Naive thymus-derived CD4-positive, alpha-beta T cell (primary cell): ENCODE measurements around the gene FNBP1L. TPM values are rescaled to one million over a fixed set of nuclear protein-coding genes. Genes with fewer than 3 reads are reported as not detected.

Experiments
- ATAC-seq: fragments of 150-1000 bp; cut with Tn5 transposase; 2 replicates; pipeline ENCODE4 v1.10.0; 2021; ENCODE audit warnings: mild to moderate bottlenecking, moderate library complexity
- CTCF ChIA-PET: fragments of 350-600 bp; sonication (Branson Sonifier 250); formaldehyde crosslinking; loops from one replicate; lab custom pipeline; 2021; ENCODE audit warnings: antibody characterized with exemption; lab: Charles Lee
- POLR2A ChIA-PET: fragments of 350-600 bp; sonication (Branson Sonifier 250); formaldehyde crosslinking; loops from one replicate; lab custom pipeline; 2021; ENCODE audit warnings: antibody characterized with exemption, inconsistent platforms; lab: Charles Lee
- DNase-seq, 9 donors: peaks; one replicate each; pipeline versions ENCODE4 v3.0.0 to v3.0.0-alpha.2; 2020 to 2022; ENCODE audit warnings: mixed read lengths in 1 of 9
- H3K27ac ChIP-seq: one replicate; pipeline ENCODE4 v1.7.0; 2013; ENCODE audit warnings: mild to moderate bottlenecking, low read depth, low read length, moderate library complexity
- H3K27me3 ChIP-seq, 2 donors: one replicate each; pipeline ENCODE4 v1.7.0; 2013; ENCODE audit warnings: low read length in 2 of 2, mild to moderate bottlenecking in 2 of 2, moderate library complexity in 2 of 2; ENCODE audit not compliant: control insufficient read depth in 2 of 2, insufficient read depth in 2 of 2
- H3K36me3 ChIP-seq, 3 experiments: 1 replicate in 2 of 3; 2 replicates in 1 of 3; pipeline ENCODE4 v1.7.0; 2013; ENCODE audit warnings: low read length in 3 of 3, mild to moderate bottlenecking in 3 of 3, moderate library complexity in 1 of 3; ENCODE audit not compliant: insufficient read depth in 3 of 3, control insufficient read depth in 2 of 3
- H3K4me1 ChIP-seq, 2 donors: one replicate each; pipeline ENCODE4 v1.7.0; 2013; ENCODE audit warnings: low read length in 2 of 2, mild to moderate bottlenecking in 2 of 2, moderate library complexity in 1 of 2; ENCODE audit not compliant: control insufficient read depth in 2 of 2, insufficient read depth in 2 of 2
- H3K4me3 ChIP-seq: 2 replicates; pipeline ENCODE4 v1.7.0; 2013; ENCODE audit warnings: mild to moderate bottlenecking, low read length
- H3K9me3 ChIP-seq, 3 experiments: 1 replicate in 2 of 3; 2 replicates in 1 of 3; pipeline ENCODE4 v1.7.0; 2013; ENCODE audit warnings: low read length in 3 of 3; ENCODE audit not compliant: control insufficient read depth in 2 of 3
- H3K27ac Mint-ChIP-seq, 9 donors: one replicate each; pipeline ENCODE4 v1.8.0; 2020 to 2022; ENCODE audit warnings: mixed read lengths in 9 of 9, mild to moderate bottlenecking in 8 of 9, moderate library complexity in 5 of 9, inconsistent platforms in 2 of 9
- H3K27me3 Mint-ChIP-seq, 5 donors: one replicate each; pipeline ENCODE4 v1.8.0; 2021 to 2022; ENCODE audit warnings: mixed read lengths in 5 of 5, mild to moderate bottlenecking in 1 of 5
- H3K36me3 Mint-ChIP-seq, 5 donors: one replicate each; pipeline ENCODE4 v1.8.0; 2020 to 2022; ENCODE audit warnings: mixed read lengths in 5 of 5, mild to moderate bottlenecking in 3 of 5, inconsistent platforms in 1 of 5
- H3K4me1 Mint-ChIP-seq, 7 donors: one replicate each; pipeline ENCODE4 v1.8.0; 2020 to 2022; ENCODE audit warnings: mixed read lengths in 7 of 7, mild to moderate bottlenecking in 3 of 7, inconsistent platforms in 1 of 7
- H3K4me3 Mint-ChIP-seq, 10 donors: one replicate each; pipeline ENCODE4 v1.8.0; 2020 to 2022; ENCODE audit warnings: mild to moderate bottlenecking in 10 of 10, mixed read lengths in 10 of 10, moderate library complexity in 6 of 10, inconsistent platforms in 2 of 10
- H3K9me3 Mint-ChIP-seq, 11 donors: one replicate each; pipeline ENCODE4 v1.8.0; 2020 to 2022; ENCODE audit warnings: mixed read lengths in 11 of 11, mild to moderate bottlenecking in 4 of 11, inconsistent platforms in 1 of 11, moderate library complexity in 1 of 11
- intact Hi-C, 2 donors: fragments of 100-400 bp; cut with micrococcal nuclease; formaldehyde crosslinking; loops; one replicate each; pipeline ENCODE4 v1.15.1; 2023
- polyA plus RNA-seq, 2 donors: library from polyadenylated mRNA; unstranded; fragments of 300-500 nt; fragmentation: Illumina TruSeq; gene quantifications; one replicate each; pipeline ENCODE4 v1.2.3, GENCODE V29; 2021
- total RNA-seq, 6 experiments: library from RNA in 5 of 6; stranded (reverse) in 5 of 6; gene quantifications; 1 replicate in 5 of 6; 2 replicates in 1 of 6; pipeline ENCODE4 v1.2.3 and lab custom pipeline; 2021 to 2026

The FNBP1L gene
- total and polyA plus RNA-seq, 7 experiments from 2014 or later: 0.07 to 2.6 (median 1.1) TPM

GRCh38 chr1:93416183-93416582, 31.7 kb upstream of the FNBP1L start:
- H3K9me3 Mint-ChIP-seq: no peaks in the 10 kb centered on the region
- ATAC-seq (no peak), DNase-seq (no peak)
- no peak overlapping the region for H3K4me3 Mint-ChIP-seq
- CTCF ChIA-PET: no interaction called here
- H3K27me3 ChIP-seq: no peaks in the 10 kb centered on the region
- H3K9me3 ChIP-seq: no peaks in the 10 kb centered on the region
- no peak overlapping the region for H3K27ac ChIP-seq
- intact Hi-C loops: no loop called here
- no peaks in the 10 kb centered on the region for H3K36me3 Mint-ChIP-seq
- H3K36me3 ChIP-seq: no peaks in the 10 kb centered on the region
- peaks cover 0 to 23% (median 7%) of the 10 kb centered on the region in 5 donors for H3K27me3 Mint-ChIP-seq
- no peak overlapping the region for H3K4me3 ChIP-seq
- H3K4me1 ChIP-seq: no peaks in the 10 kb centered on the region
- H3K27ac Mint-ChIP-seq: no peak overlapping the region
- H3K4me1 Mint-ChIP-seq: peaks cover 0 to 5% (median 0%) of the 10 kb centered on the region in 7 donors
- POLR2A ChIA-PET: no interaction called here

GRCh38 chr1:93419344-93419743, 28.6 kb upstream of the FNBP1L start:
- H3K4me1 Mint-ChIP-seq: peaks cover 0 to 5% (median 0%) of the 10 kb centered on the region in 7 donors
- H3K27ac Mint-ChIP-seq: no peak overlapping the region
- H3K27ac ChIP-seq: no peak overlapping the region
- no peaks in the 10 kb centered on the region for H3K36me3 ChIP-seq
- no peaks in the 10 kb centered on the region for H3K36me3 Mint-ChIP-seq
- peaks cover 0 to 16% (median 7%) of the 10 kb centered on the region in 5 donors for H3K27me3 Mint-ChIP-seq
- H3K27me3 ChIP-seq: no peaks in the 10 kb centered on the region
- H3K9me3 Mint-ChIP-seq: no peaks in the 10 kb centered on the region
- no peak for ATAC-seq
- H3K4me1 ChIP-seq: no peaks in the 10 kb centered on the region
- POLR2A ChIA-PET: no interaction called here
- H3K4me3 ChIP-seq: no peak overlapping the region
- no peak overlapping the region for H3K4me3 Mint-ChIP-seq
- intact Hi-C loops: no loop called here
- no peak for DNase-seq
- CTCF ChIA-PET: interaction anchor here (0.7 to 1.1 kb wide), 2 partner anchors 109 to 114 kb away, joined by 3 to 4 read pairs; no protein-coding TSS in a partner anchor
- H3K9me3 ChIP-seq: no peaks in the 10 kb centered on the region

GRCh38 chr1:93420400-93420799, 27.5 kb upstream of the FNBP1L start:
- DNase-seq: no peak
- Mint-ChIP-seq H3K4me3 (no peak overlapping the region), H3K4me1 (no peaks in the 10 kb centered on the region), H3K27ac (no peak overlapping the region), H3K36me3 (no peaks in the 10 kb centered on the region), H3K27me3 (peaks cover 0 to 11% (median 10%) of the 10 kb centered on the region in 5 donors), H3K9me3 (no peaks in the 10 kb centered on the region)
- Histone ChIP-seq H3K4me1 (no peaks in the 10 kb centered on the region), H3K36me3 (no peaks in the 10 kb centered on the region), H3K4me3 (no peak overlapping the region), H3K9me3 (no peaks in the 10 kb centered on the region), H3K27ac (no peak overlapping the region), H3K27me3 (no peaks in the 10 kb centered on the region)
- POLR2A ChIA-PET: no interaction called here
- ATAC-seq: no peak
- intact Hi-C loops: no loop called here
- CTCF ChIA-PET: no interaction called here

- Mint-ChIP-seq H3K36me3 (no peaks in the 10 kb centered on the region), H3K27ac (no peak overlapping the region), H3K27me3 (peaks cover 0 to 23% (median 6%) of the 10 kb centered on the region in 5 donors), H3K4me1 (no peaks in the 10 kb centered on the region), H3K4me3 (no peak overlapping the region), H3K9me3 (no peaks in the 10 kb centered on the region)
- Histone ChIP-seq H3K4me3 (no peak overlapping the region), H3K36me3 (no peaks in the 10 kb centered on the region), H3K27ac (no peak overlapping the region), H3K9me3 (no peaks in the 10 kb centered on the region), H3K27me3 (no peaks in the 10 kb centered on the region), H3K4me1 (no peaks in the 10 kb centered on the region)
- intact Hi-C loops: loop anchor here in 1 of 2 donors (5.0 kb wide), 1 partner anchor 69 kb away; no protein-coding TSS in a partner anchor
- no peak for DNase-seq
- ATAC-seq: no peak
- ChIA-PET POLR2A (interaction anchor here (0.5 kb wide), 1 partner anchor 122 kb away, joined by 3 read pairs; no protein-coding TSS in a partner anchor), CTCF (no interaction called here)
Measured at GRCh38 chr1:93426181-93426580, 21.7 kb upstream of the FNBP1L start.

- DNase-seq (no peak), ATAC-seq (no peak)
- no peaks in the 10 kb centered on the region for H3K4me1 ChIP-seq
- H3K27ac Mint-ChIP-seq: no peak overlapping the region
- peaks cover 0 to 27% (median 6%) of the 10 kb centered on the region in 5 donors for H3K27me3 Mint-ChIP-seq
- ChIA-PET CTCF (no interaction called here), POLR2A (no interaction called here)
- no peaks in the 10 kb centered on the region for H3K9me3 ChIP-seq
- no peak overlapping the region for H3K27ac ChIP-seq
- no peaks in the 10 kb centered on the region for H3K36me3 ChIP-seq
- H3K4me1 Mint-ChIP-seq: no peaks in the 10 kb centered on the region
- H3K36me3 Mint-ChIP-seq: no peaks in the 10 kb centered on the region
- no peak overlapping the region for H3K4me3 ChIP-seq
- peaks cover 0 to 2% (median 0%) of the 10 kb centered on the region in 11 donors for H3K9me3 Mint-ChIP-seq
- H3K4me3 Mint-ChIP-seq: no peak overlapping the region
- H3K27me3 ChIP-seq: no peaks in the 10 kb centered on the region
- intact Hi-C loops: loop anchor here in 1 of 2 donors (5.0 kb wide), 1 partner anchor 70 kb away; no protein-coding TSS in a partner anchor
Measured at GRCh38 chr1:93427656-93428055, 20.3 kb upstream of the FNBP1L start.

- Mint-ChIP-seq H3K9me3 (peaks cover 0 to 2% (median 0%) of the 10 kb centered on the region in 11 donors), H3K27ac (no peak overlapping the region), H3K36me3 (no peaks in the 10 kb centered on the region), H3K27me3 (peaks cover 0 to 32% (median 0%) of the 10 kb centered on the region in 5 donors), H3K4me1 (no peaks in the 10 kb centered on the region), H3K4me3 (no peak overlapping the region)
- no peak overlapping the region for H3K4me3 ChIP-seq
- CTCF ChIA-PET: interaction anchor here (1.0 kb wide), 1 partner anchor 418 kb away, joined by 3 read pairs; no protein-coding TSS in a partner anchor
- intact Hi-C loops: loop anchor here in 1 of 2 donors (10.0 kb wide), 1 partner anchor 181 kb away; no protein-coding TSS in a partner anchor
- no peak for ATAC-seq
- H3K9me3 ChIP-seq: no peaks in the 10 kb centered on the region
- H3K27me3 ChIP-seq: no peaks in the 10 kb centered on the region
- no peak for DNase-seq
- no peaks in the 10 kb centered on the region for H3K4me1 ChIP-seq
- H3K27ac ChIP-seq: no peak overlapping the region
- POLR2A ChIA-PET: interaction anchor here (0.6 kb wide), 1 partner anchor 23 kb away, joined by 3 read pairs; no protein-coding TSS in a partner anchor
- H3K36me3 ChIP-seq: no peaks in the 10 kb centered on the region
Measured at GRCh38 chr1:93433407-93433961, 14.4 kb upstream of the FNBP1L start.
